Ovary (tissue), 3 donors: ENCODE data around the gene PNMA5.

Experiments used
- EP300 ChIP-seq: sonication (generic); formaldehyde crosslinking; IDR thresholded peaks from one replicate; pipeline ENCODE4 v1.6.1; 2017; ENCODE audit warnings: antibody characterized with exemption
- TF ChIP-seq, protein P1 (sequence below), 3 donors: fragments of 450-650 bp in 2 of 3; fragments of 200-600 bp in 1 of 3; IDR thresholded peaks; one replicate each; pipeline versions ENCODE4 v1.5.1 to v1.8.0; 2016 to 2022; ENCODE audit warnings: antibody characterized with exemption in 3 of 3, mild to moderate bottlenecking in 1 of 3
- donor health status: DM: no; HTN: no; CAD: no.

DNA sequence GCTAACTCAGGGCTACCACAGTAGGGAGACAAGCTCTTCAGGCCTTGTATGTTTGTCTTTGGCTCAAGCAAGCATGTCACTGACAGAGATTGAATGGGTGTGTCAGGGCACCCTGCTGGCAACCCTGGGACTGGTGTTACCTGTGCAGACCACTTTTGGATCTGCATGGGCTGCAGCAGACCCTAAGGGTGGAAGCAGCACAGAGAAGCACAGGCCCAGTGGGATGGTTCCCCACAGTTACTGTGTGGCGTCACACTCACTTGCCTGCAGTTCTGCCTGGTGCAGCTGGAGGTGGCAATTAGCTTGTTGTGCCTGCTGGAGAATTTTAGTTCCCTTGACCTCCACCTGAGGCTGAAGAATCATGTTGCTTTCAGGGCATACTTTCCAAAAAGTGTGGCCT, 50.1 kb downstream of the PNMA5 start:
- TF ChIP-seq, protein P1, sequence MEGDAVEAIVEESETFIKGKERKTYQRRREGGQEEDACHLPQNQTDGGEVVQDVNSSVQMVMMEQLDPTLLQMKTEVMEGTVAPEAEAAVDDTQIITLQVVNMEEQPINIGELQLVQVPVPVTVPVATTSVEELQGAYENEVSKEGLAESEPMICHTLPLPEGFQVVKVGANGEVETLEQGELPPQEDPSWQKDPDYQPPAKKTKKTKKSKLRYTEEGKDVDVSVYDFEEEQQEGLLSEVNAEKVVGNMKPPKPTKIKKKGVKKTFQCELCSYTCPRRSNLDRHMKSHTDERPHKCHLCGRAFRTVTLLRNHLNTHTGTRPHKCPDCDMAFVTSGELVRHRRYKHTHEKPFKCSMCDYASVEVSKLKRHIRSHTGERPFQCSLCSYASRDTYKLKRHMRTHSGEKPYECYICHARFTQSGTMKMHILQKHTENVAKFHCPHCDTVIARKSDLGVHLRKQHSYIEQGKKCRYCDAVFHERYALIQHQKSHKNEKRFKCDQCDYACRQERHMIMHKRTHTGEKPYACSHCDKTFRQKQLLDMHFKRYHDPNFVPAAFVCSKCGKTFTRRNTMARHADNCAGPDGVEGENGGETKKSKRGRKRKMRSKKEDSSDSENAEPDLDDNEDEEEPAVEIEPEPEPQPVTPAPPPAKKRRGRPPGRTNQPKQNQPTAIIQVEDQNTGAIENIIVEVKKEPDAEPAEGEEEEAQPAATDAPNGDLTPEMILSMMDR (IDR thresholded peaks at IDR 0.05), result no peak
- TF ChIP-seq EP300, result no peak
